22Rv1 (cell line): Measurements from ENCODE around the gene SNX8.

Source experiments
- ZFX ChIP-seq: fragments of 450-650 bp; IDR thresholded peaks from 2 replicates; pipeline ENCODE4 v1.6.1; 2017; ENCODE audit warnings: antibody characterized with exemption, borderline replicate concordance
- TF ChIP-seq, protein P1 (sequence below): fragments of 450-650 bp; IDR thresholded peaks from 2 replicates; pipeline ENCODE4 v1.5.1; 2017; ENCODE audit warnings: mild to moderate bottlenecking

DNA sequence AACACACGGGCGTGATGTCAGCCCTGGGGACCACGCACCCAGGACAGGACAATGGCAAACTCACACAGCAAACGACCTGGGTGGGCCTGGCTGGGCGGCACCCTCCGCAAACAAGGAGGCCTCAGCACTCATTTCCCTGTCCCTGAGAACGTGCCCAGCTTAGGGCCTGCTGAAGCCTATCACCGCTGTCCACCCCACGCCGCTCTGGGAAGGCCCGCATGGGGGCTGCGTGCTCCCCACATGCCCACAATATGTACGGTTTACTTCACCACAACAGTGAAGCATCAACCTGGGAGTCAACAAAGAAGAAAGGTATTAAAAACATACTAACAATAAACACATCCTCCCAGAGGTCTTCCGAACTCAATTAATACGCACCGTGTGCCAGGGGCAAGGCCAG lies 93.7 kb downstream of the SNX8 start:
- TF ChIP-seq, protein P1, sequence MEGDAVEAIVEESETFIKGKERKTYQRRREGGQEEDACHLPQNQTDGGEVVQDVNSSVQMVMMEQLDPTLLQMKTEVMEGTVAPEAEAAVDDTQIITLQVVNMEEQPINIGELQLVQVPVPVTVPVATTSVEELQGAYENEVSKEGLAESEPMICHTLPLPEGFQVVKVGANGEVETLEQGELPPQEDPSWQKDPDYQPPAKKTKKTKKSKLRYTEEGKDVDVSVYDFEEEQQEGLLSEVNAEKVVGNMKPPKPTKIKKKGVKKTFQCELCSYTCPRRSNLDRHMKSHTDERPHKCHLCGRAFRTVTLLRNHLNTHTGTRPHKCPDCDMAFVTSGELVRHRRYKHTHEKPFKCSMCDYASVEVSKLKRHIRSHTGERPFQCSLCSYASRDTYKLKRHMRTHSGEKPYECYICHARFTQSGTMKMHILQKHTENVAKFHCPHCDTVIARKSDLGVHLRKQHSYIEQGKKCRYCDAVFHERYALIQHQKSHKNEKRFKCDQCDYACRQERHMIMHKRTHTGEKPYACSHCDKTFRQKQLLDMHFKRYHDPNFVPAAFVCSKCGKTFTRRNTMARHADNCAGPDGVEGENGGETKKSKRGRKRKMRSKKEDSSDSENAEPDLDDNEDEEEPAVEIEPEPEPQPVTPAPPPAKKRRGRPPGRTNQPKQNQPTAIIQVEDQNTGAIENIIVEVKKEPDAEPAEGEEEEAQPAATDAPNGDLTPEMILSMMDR = no peak
- TF ChIP-seq ZFX = no peak
